Measurements from ENCODE around the gene OSBPL5.

OSBPL5 gene

GRCh38 chr11:3178349-3178748 lies 13.2 kb upstream of the OSBPL5 start:
- FAIRE-seq (no peak), DNase-seq (ENCODE audit: insufficient read length, low spot score) (no peak)
- TF ChIP-seq CTCF (IDR thresholded peaks at IDR 0.05; ENCODE audit: insufficient read depth, missing control alignments) = no peak

GRCh38 chr11:3177931-3178330 lies 12.8 kb upstream of the OSBPL5 start:
- TF ChIP-seq CTCF (IDR thresholded peaks at IDR 0.05; ENCODE audit: insufficient read depth, missing control alignments) = no peak
- no peak for FAIRE-seq
- DNase-seq (ENCODE audit: insufficient read length, low spot score) = no peak

GRCh38 chr11:3176487-3176886 lies 11.4 kb upstream of the OSBPL5 start:
- TF ChIP-seq CTCF (IDR thresholded peaks at IDR 0.05; ENCODE audit: insufficient read depth, missing control alignments) = no peak
- FAIRE-seq (no peak), DNase-seq (ENCODE audit: insufficient read length, low spot score) (no peak)

- DNase-seq (ENCODE audit: insufficient read length, low spot score) (no peak), FAIRE-seq (no peak)
- no peak for TF ChIP-seq CTCF (IDR thresholded peaks at IDR 0.05; ENCODE audit: insufficient read depth, missing control alignments)
Observed at GRCh38 chr11:3175194-3175593, 10.1 kb upstream of the OSBPL5 start.

GRCh38 chr11:3174387-3174786 lies 9.3 kb upstream of the OSBPL5 start:
- DNase-seq (ENCODE audit: insufficient read length, low spot score) = no peak
- no peak for TF ChIP-seq CTCF (IDR thresholded peaks at IDR 0.05; ENCODE audit: insufficient read depth, missing control alignments)
- FAIRE-seq = no peak

GRCh38 chr11:3173795-3174194 lies 8.7 kb upstream of the OSBPL5 start:
- no peak for FAIRE-seq
- DNase-seq (ENCODE audit: insufficient read length, low spot score) = no peak
- no peak for TF ChIP-seq CTCF (IDR thresholded peaks at IDR 0.05; ENCODE audit: insufficient read depth, missing control alignments)

- FAIRE-seq = no peak
- no peak for TF ChIP-seq CTCF (IDR thresholded peaks at IDR 0.05; ENCODE audit: insufficient read depth, missing control alignments)
- no peak for DNase-seq (ENCODE audit: insufficient read length, low spot score)
Observed at GRCh38 chr11:3171931-3172560, 6.9 kb upstream of the OSBPL5 start.

Measured in D721Med (cell line).